Measurements from ENCODE around the gene RRP8. TPM values are rescaled to one million over a fixed set of nuclear protein-coding genes. Genes with fewer than 3 reads are reported as not detected.

The RRP8 gene
- total and polyA plus RNA-seq, 8 donors: 1.8 to 23.1 (median 14.8) TPM

DNA sequence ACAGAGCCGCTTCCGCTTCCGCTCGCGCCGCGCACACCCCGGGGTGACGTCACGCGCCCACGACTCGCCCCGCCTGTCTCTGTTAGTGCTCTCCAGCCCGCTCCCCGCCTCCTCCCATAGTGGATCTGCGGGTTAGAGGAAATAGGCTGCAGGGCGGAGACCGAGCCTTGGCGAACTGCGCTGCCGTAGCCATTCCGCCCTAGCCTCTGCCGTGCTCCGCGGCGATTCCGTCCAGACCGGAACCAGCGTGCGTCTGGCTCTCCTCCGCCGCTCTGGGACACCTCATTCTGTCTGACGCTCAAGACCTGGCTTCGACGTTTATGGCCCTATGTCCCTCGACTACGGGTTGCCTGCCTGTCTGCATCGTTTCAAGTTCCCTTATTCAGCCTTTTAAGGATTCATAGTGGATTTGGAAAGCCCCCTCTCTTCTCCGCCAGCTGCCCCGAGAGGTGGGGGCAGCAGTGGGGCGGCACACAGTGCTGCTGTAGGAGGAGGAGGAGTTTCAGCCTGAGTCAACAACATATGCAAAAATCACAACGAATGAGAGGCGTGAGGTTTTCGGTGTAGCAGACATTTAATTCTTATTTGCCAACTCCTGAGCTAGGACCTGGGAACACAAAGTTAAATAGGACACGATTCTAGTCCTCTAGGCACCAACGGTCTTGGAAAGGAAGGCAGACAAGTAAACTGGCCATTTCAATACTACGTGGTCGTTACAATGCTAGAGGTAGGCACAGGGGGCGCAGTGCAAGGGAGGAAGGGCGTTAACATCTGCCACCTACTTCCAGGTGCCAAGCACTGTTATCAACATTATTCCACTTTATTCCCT lies 9.0 kb upstream of the RRP8 start, which contains the start of gene TAF10:
TSS of gene TAF10 (minus strand) at position 4 of the 829 bp plus-strand sequence. CDS start 27 bp downstream, outside the sequence.
- DNase-seq: peak; percentile 98 to 99
- H3K27me3 ChIP-seq: no peaks in the 10 kb centered on the region
- peak within 1 kb of the TSS; percentile 84 to 89 (median 86) for H3K4me3 ChIP-seq
- H3K27ac ChIP-seq: peak within 1 kb of the TSS; percentile 97 to 100 (median 99)
- 0 to 1% (median 0%) methylated on average over 24 to 51 of the region's 51 CpGs for WGBS, 5 donors
- peak; percentile 94 to 99 (median 99) for TF ChIP-seq POLR2AphosphoS5 (IDR thresholded peaks at IDR 0.05)
- TF ChIP-seq EP300 (IDR thresholded peaks at IDR 0.05): no peak
- TF ChIP-seq POLR2A (IDR thresholded peaks at IDR 0.05): peak in 2 of 4 donors; percentile 87 to 92
- TF ChIP-seq, protein P1, sequence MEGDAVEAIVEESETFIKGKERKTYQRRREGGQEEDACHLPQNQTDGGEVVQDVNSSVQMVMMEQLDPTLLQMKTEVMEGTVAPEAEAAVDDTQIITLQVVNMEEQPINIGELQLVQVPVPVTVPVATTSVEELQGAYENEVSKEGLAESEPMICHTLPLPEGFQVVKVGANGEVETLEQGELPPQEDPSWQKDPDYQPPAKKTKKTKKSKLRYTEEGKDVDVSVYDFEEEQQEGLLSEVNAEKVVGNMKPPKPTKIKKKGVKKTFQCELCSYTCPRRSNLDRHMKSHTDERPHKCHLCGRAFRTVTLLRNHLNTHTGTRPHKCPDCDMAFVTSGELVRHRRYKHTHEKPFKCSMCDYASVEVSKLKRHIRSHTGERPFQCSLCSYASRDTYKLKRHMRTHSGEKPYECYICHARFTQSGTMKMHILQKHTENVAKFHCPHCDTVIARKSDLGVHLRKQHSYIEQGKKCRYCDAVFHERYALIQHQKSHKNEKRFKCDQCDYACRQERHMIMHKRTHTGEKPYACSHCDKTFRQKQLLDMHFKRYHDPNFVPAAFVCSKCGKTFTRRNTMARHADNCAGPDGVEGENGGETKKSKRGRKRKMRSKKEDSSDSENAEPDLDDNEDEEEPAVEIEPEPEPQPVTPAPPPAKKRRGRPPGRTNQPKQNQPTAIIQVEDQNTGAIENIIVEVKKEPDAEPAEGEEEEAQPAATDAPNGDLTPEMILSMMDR (IDR thresholded peaks at IDR 0.05): peak in 5 of 7 experiments; percentile 17 to 71 (median 42)
- H3K9me3 ChIP-seq: no peaks in the 10 kb centered on the region
- peaks cover 53 to 73% (median 67%) of the 10 kb centered on the region in 4 donors for H3K36me3 ChIP-seq
- H3K4me1 ChIP-seq: peaks cover 36 to 64% (median 49%) of the 10 kb centered on the region in 4 donors
- intact Hi-C loops (cut with DNase I; ENCODE audit: low total_unique reads): no loop called here

DNA sequence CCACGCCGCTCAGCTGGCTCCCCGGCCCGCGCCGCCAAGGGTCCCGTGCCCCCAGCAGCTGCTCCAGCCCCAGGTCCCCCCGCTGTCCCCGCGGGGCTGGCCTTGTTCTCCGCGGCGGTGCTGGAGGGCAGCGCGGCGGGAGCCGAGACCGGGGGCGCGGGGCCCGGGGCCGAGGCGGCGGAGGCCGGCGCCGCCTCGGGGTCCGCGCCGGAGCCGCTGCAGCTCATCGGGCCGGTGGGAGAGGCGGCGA lies 8.5 kb upstream of the RRP8 start:
- Histone ChIP-seq H3K27ac (peak overlapping the region; percentile 97 to 100 (median 99)), H3K9me3 (no peaks in the 10 kb centered on the region), H3K4me3 (peak overlapping the region; percentile 84 to 89 (median 86)), H3K4me1 (peaks cover 39 to 64% (median 51%) of the 10 kb centered on the region in 4 donors), H3K27me3 (no peaks in the 10 kb centered on the region), H3K36me3 (peaks cover 52 to 68% (median 65%) of the 10 kb centered on the region in 4 donors)
- no peak for DNase-seq
- WGBS, 5 donors: 0 to 1% (median 1%) methylated on average over 18 to 36 of the region's 36 CpGs; no CpG with 5 or more reads in 1 of the 5 donors
- no peak for TF ChIP-seq POLR2A (IDR thresholded peaks at IDR 0.05)
- TF ChIP-seq, protein P1 (IDR thresholded peaks at IDR 0.05): no peak
- TF ChIP-seq POLR2AphosphoS5 (IDR thresholded peaks at IDR 0.05): no peak
- TF ChIP-seq EP300 (IDR thresholded peaks at IDR 0.05): no peak
- intact Hi-C loops (cut with DNase I; ENCODE audit: low total_unique reads): no loop called here

DNA sequence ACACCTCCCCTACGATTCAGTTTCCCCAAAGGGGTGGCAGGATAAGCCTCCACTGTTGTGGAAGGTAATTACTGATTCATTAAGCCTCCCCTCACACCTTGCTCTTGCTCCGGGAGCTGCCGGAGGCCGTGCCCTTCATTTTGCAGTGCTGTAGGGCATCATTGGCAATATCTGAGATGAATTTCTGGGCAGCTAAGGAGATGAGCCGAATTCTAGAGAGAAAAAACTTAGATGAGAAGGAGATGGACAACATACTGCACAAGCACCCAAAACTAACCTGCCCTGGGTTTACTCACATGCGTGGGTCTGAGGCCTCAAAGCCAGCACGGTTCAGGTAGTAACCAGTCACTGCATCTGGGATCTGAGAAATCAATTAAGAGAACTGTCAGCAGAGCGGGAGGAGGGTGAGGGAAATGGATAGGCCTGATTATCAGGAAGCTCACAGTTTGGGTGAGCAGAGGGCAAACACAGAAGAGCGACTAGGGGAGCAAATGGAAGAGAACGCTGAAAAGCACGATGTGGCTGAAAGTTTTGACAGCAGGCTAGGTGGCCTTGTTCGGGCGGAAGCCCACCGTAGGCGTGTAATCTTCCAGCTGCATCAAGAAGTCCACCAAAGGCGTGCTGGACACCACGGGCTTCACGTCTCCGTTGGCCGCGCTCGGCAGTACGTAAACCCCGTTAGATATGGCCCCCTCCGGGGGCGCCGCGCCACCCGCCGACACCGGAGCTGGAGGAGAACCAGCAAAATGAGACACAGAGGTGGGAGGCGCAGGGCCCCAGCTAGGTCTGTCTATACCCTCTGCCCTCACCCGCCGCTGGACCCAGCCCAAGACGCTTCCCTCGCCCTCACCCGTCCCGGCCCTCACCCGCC lies 7.9 kb upstream of the RRP8 start:
- peak overlapping the region; percentile 84 to 89 (median 86) for H3K4me3 ChIP-seq
- TF ChIP-seq EP300 (IDR thresholded peaks at IDR 0.05): no peak
- peak in 1 of 3 donors; percentile 47 for TF ChIP-seq POLR2AphosphoS5 (IDR thresholded peaks at IDR 0.05)
- 7 to 12% (median 12%) methylated on average over 32 to 39 of the region's 39 CpGs for WGBS, 5 donors
- H3K27ac ChIP-seq: peak overlapping the region; percentile 97 to 100 (median 99)
- no peak for DNase-seq
- no peaks in the 10 kb centered on the region for H3K9me3 ChIP-seq
- H3K4me1 ChIP-seq: peaks cover 45 to 66% (median 56%) of the 10 kb centered on the region in 4 donors
- H3K36me3 ChIP-seq: peaks cover 46 to 63% (median 59%) of the 10 kb centered on the region in 4 donors
- intact Hi-C loops (cut with DNase I; ENCODE audit: low total_unique reads): no loop called here
- H3K27me3 ChIP-seq: no peaks in the 10 kb centered on the region

DNA sequence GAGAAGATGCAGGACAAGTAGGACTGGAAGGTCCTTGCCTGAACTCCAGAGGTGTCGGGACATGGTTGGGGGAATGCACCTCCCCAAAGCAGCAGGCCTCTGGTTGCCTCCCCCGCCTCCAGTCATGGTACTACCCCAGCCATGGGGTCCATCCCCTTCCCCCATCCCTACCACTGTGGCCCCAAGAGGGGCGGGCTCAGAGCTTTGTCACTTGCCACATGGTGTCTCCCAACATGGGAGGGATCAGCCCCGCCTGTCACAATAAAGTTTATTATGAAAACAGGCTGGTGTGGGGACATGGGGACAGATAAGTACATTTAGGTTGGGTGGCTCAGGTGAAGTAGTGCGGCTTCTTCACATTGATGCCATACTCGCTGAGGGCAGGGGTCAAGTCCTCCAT lies 7.2 kb upstream of the RRP8 start:
- TF ChIP-seq POLR2A (IDR thresholded peaks at IDR 0.05) (no peak), POLR2AphosphoS5 (IDR thresholded peaks at IDR 0.05) (no peak), EP300 (IDR thresholded peaks at IDR 0.05) (no peak)
- TF ChIP-seq, protein P1 (IDR thresholded peaks at IDR 0.05): no peak
- peaks cover 39 to 55% (median 52%) of the 10 kb centered on the region in 4 donors for H3K36me3 ChIP-seq
- WGBS, 5 donors: 86 to 93% (median 91%) methylated on average over 6 of the region's 6 CpGs
- H3K27me3 ChIP-seq: no peaks in the 10 kb centered on the region
- intact Hi-C loops (cut with DNase I; ENCODE audit: low total_unique reads): no loop called here
- H3K27ac ChIP-seq: peak overlapping the region; percentile 97 to 100 (median 99)
- no peaks in the 10 kb centered on the region for H3K9me3 ChIP-seq
- no peak for DNase-seq
- H3K4me1 ChIP-seq: peaks cover 52 to 73% (median 63%) of the 10 kb centered on the region in 4 donors
- H3K4me3 ChIP-seq: peak overlapping the region in 3 of 4 donors; percentile 84 to 89 (median 86)
